Activated T-helper 1 cell treated with anti-CD3 and anti-CD28 coated beads, Interleukin-12 subunit alpha, Interleukin-12 subunit beta, Interleukin-2, Interleukin-4 antibody, amounts not matched to agents 30 ng/mL and 10 ng/mL and 1 ng/mL, durations not matched to agents 14 hours and 24 hours and 36 hours (primary cell): ENCODE measurements around the gene TBC1D9B. TPM values are rescaled to one million over a fixed set of nuclear protein-coding genes. Genes with fewer than 3 reads are reported as not detected.

Source experiments
- DNase-seq: peaks from one replicate; pipeline ENCODE4 v3.0.0; 2021; ENCODE audit warnings: low spot score
- H3K27ac Mint-ChIP-seq: one replicate; pipeline ENCODE4 v1.8.0; 2021; ENCODE audit warnings: mild to moderate bottlenecking, mixed read lengths
- H3K27me3 Mint-ChIP-seq: one replicate; pipeline ENCODE4 v1.8.0; 2022; ENCODE audit warnings: mild to moderate bottlenecking, moderate library complexity, mixed read lengths; ENCODE audit not compliant: insufficient read depth
- H3K36me3 Mint-ChIP-seq: one replicate; pipeline ENCODE4 v1.8.0; 2021; ENCODE audit warnings: low read depth, mixed read lengths
- H3K4me1 Mint-ChIP-seq: one replicate; pipeline ENCODE4 v1.8.0; 2021; ENCODE audit warnings: low read depth, mixed read lengths
- H3K4me3 Mint-ChIP-seq: one replicate; pipeline ENCODE4 v1.8.0; 2021; ENCODE audit warnings: mild to moderate bottlenecking, moderate library complexity, mixed read lengths
- H3K9me3 Mint-ChIP-seq: one replicate; pipeline ENCODE4 v1.8.0; 2021; ENCODE audit warnings: mixed read lengths
- intact Hi-C: fragments of 100-400 bp; cut with micrococcal nuclease; formaldehyde crosslinking; loops from one replicate; pipeline ENCODE4 v1.15.1; 2024
- total RNA-seq: library from RNA; stranded (reverse); gene quantifications from 2 replicates; pipeline ENCODE4 v1.2.3, GENCODE V29; 2022

The TBC1D9B gene
- total RNA-seq, 1 donor from 2014 or later = 123 TPM

DNA sequence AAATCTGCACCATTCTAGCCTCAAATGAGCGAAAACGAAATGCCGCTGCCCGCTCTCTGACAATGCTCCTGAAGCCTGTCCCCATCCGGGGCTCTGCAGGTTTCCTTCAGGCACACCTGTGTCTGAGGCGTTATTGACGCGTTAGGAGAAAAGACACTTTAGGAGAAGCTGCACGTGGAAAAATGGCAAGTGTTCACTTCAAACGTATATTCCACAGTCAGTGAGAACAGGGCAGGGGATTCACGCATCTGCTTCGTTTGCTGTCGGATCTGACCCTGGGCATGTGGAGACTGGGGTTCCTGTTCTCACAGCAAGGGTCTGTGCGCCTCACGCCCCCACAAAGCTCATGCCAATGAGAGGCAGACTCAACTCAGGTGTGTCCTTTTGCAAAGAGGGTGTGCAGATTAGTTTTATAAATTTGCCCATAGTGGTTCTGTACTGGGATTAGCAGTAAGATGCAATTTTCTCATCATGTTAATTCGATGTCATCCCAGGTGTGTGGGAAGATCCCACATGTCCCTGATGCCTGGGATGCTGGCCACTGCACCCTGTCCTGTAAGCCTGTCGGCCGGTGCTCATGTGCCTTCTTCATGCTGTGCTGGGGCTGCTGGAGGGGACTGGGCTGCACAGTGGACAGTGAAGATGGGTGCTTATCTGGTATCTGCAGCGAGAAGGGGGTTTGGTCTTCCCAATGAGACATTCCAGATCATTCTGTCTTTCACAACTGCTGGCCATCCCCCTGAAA, 11.2 kb upstream of the TBC1D9B start:
- Mint-ChIP-seq H3K4me3 (no peak overlapping the region), H3K27ac (no peak overlapping the region)

DNA sequence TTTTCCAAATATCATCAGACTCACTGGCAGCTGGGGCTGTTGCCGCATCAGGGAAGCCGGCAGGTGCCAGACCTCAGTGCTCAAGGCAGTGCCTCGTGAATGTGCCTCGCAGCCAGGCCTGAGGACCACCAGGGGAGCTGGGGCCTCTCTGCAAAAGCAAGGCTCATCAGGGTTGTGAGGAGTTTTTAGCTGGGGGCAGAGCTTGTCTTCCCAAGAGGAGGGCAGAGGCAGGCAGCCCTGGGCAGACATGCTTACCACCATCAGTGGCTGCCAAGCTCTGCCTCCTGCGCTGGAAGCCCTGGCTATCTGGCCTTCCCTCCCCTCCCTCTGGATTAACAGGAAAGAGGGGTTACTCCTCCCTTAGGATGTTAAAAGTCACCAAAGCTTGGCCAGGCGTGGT, 8.8 kb upstream of the TBC1D9B start:
- Mint-ChIP-seq H3K36me3 (no peaks in the 10 kb centered on the region), H3K4me1 (no peaks in the 10 kb centered on the region), H3K9me3 (no peaks in the 10 kb centered on the region), H3K27me3 (peaks cover 2% of the 10 kb centered on the region), H3K27ac (no peak overlapping the region), H3K4me3 (no peak overlapping the region)
- intact Hi-C loops = no loop called here
- no peak for DNase-seq

More for the DNA sequence above, 11.2 kb upstream of the TBC1D9B start:
- Mint-ChIP-seq H3K9me3 (no peaks in the 10 kb centered on the region), H3K36me3 (no peaks in the 10 kb centered on the region), H3K4me1 (no peaks in the 10 kb centered on the region), H3K27me3 (no peaks in the 10 kb centered on the region)
- intact Hi-C loops = no loop called here
- no peak for DNase-seq

DNA sequence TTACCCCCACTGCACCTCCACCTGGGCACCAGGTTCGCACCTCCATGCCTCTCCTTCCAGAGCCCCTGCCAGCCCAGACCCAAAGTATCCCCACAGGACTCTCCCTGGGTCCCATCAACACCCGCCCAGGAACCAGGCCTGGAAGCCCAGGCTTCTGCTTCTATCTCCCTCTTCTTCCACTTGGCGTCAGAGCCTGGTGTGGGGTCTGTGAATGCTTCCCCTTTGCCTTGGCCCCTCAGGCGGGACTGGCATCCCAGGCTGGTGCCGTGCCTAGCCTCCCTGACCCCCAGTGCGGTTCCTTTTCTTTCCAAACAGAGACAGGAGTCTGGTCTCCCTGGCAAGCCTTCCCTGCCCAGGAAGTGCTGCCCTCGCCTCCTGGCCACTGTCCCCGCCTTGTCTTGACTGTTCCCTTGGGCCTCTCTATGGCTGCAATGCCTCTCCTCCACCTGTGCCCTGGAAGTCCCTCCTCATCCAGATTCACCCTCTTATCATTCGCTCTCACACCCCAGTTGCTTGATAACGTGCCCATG, 7.8 kb upstream of the TBC1D9B start:
- Mint-ChIP-seq H3K4me1 (no peaks in the 10 kb centered on the region), H3K9me3 (no peaks in the 10 kb centered on the region), H3K27me3 (peaks cover 2% of the 10 kb centered on the region), H3K27ac (no peak overlapping the region), H3K36me3 (no peaks in the 10 kb centered on the region), H3K4me3 (no peak overlapping the region)
- intact Hi-C loops = no loop called here
- no peak for DNase-seq

DNA sequence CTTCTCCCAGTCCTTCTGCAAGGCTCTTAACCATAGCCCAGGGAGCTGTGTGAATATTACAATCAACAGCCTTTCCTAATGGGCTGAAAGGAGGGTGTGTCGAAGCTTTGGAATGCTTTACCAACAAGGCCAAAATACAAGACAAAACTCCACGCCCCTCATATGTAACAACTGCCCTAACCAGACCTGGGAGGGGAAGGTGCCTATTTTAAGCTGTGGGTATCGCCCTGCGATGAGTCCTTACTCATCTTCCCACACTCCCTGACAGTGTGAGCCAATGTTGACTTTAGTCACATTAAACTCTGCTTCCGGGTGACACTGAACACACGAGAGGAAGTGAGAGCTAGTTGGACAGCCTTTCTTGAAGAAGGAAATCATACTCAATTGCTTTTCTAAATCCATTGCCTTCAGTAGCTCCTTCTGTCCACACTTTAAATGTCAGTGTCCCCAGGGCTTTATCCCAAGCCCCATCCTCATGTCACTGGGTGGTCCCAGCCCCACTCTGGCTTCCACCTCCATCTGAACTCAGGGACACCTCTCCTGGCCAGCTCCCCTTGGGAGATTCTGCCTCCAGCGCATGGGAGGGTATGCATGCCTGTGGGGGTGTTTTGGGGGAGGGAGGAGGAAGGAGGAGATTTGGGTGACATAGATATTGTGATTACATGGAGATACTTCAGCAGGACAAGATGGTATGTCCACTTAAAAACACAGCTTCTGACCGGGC, 6.5 kb upstream of the TBC1D9B start:
- no peaks in the 10 kb centered on the region for H3K36me3 Mint-ChIP-seq
- H3K27me3 Mint-ChIP-seq = peaks cover 2% of the 10 kb centered on the region
- no peak for DNase-seq
- intact Hi-C loops = no loop called here
- H3K4me1 Mint-ChIP-seq = no peaks in the 10 kb centered on the region
- no peaks in the 10 kb centered on the region for H3K9me3 Mint-ChIP-seq
- no peak overlapping the region for H3K4me3 Mint-ChIP-seq
- H3K27ac Mint-ChIP-seq = no peak overlapping the region

DNA sequence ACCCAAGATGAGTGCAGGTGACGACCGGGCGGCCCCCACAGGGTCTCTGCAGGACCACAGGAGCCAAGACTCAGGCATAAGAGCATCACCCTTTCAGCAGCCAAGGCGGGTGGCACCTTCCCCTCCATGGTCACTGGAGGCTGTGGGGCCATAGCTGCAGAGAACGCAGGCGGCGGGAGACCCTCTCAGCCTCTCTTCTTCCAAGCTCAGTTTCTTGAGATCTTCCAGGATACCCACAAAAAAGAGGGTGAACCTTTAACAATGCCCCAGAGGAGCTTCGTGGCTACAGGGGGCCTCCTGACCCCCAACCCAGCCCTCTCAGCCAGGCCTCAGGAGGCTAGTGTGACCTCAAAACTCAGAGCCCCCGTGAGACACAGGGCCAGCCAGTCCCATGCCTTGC, 5.8 kb upstream of the TBC1D9B start:
- H3K9me3 Mint-ChIP-seq = no peaks in the 10 kb centered on the region

DNA sequence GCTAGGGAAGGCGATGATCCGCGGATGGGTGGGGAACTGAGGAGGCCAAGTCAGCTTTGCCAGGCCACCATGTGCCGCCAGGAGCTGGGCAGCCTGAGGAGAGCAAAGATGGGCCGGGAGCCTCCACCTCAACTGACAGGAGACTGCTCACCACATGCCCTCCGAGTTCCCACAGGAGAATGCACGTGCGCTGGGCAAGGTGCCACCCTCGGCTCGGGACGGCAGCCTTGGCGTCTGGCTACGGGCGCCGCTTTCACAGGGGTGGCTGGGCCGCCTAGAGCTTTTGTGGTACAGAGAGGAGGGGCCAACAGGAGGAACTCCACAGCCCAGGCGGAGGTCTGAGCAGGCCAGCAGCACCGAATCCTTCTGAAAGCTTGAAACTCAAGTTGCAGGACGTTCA, 5.3 kb upstream of the TBC1D9B start:
- intact Hi-C loops = no loop called here
- H3K27ac Mint-ChIP-seq = no peak overlapping the region
- DNase-seq = no peak
- no peaks in the 10 kb centered on the region for H3K4me1 Mint-ChIP-seq
- H3K9me3 Mint-ChIP-seq = no peaks in the 10 kb centered on the region
- peaks cover 2% of the 10 kb centered on the region for H3K27me3 Mint-ChIP-seq
- no peaks in the 10 kb centered on the region for H3K36me3 Mint-ChIP-seq
- no peak overlapping the region for H3K4me3 Mint-ChIP-seq

More for the DNA sequence above, 5.8 kb upstream of the TBC1D9B start:
- Mint-ChIP-seq H3K36me3 (no peaks in the 10 kb centered on the region), H3K4me3 (no peak overlapping the region), H3K27ac (no peak overlapping the region), H3K4me1 (no peaks in the 10 kb centered on the region), H3K27me3 (peaks cover 2% of the 10 kb centered on the region)
- intact Hi-C loops = no loop called here
- no peak for DNase-seq

DNA sequence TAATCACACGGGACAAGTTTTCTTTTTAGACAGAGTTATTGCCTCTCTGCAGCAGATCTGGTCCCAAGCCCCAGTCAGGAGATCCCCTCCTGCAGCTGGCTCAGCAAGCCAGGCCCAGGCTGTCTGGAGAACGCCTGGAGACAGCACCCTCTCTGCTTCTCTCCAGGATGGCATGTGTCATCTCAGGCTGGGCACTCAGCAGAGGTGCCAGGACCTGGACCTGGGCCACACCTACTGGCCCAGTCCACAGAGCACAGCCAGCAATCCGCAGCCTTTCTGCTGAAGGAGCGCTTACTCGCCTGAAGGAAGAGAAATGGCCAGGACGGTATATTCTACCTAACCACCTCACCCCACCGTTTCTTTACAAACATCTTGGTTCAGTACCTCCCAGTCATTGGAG, 4.7 kb upstream of the TBC1D9B start:
- Mint-ChIP-seq H3K27ac (no peak overlapping the region), H3K4me3 (no peak overlapping the region), H3K27me3 (peaks cover 2% of the 10 kb centered on the region), H3K4me1 (no peaks in the 10 kb centered on the region), H3K9me3 (no peaks in the 10 kb centered on the region), H3K36me3 (no peaks in the 10 kb centered on the region)
- DNase-seq = no peak
- intact Hi-C loops = no loop called here

DNA sequence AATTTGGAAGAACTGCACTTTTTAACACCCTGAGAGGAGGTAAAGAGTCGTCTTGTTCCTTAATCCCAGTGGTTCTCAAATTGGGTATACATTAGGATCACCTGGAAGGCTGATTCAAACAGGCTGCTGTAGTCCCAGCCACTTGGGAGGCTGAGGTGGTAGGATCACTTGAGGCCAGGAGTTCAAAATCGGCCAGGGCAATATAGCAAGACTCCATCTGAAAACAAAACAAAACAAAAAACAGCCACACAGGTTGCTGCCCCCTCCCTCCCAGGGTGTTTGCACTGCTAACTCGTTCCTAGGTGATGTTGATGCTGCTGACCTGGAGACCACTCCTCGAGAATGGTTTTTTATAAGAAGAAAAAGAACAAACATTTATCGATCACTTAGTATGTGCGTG, 1.5 kb upstream of the TBC1D9B start:
- intact Hi-C loops = loop anchor here (2.0 to 5.0 kb wide), 4 partner anchors 106 to 212 kb away; partner anchors contain the start of genes CANX and RNF130
- Mint-ChIP-seq H3K4me3 (peak overlapping the region; percentile 81), H3K27me3 (peaks cover 2% of the 10 kb centered on the region), H3K27ac (no peak overlapping the region), H3K36me3 (peaks cover 10% of the 10 kb centered on the region), H3K9me3 (no peaks in the 10 kb centered on the region), H3K4me1 (peaks cover 13% of the 10 kb centered on the region)
- no peak for DNase-seq

DNA sequence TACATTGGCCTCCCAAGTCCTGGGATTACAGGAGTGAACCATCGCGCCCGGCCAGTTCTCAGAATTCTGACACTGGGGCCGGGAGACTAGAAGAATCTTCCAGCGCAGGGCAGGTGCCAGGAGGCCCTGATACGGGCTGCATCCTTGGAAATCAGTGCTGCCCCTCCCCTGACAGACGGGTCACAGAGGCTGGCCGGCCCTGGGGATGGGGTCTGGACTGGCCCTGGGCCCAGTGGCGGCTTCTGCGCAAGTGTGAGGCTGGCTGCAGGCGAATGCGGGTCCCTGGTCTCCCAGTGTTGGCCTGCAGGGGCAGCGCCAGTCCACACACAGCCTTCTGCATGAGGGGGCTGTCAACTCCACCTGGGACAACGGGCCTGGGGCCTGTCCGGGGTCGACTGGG, 831 bp upstream of the TBC1D9B start:
- H3K27ac Mint-ChIP-seq = no peak overlapping the region
- no peaks in the 10 kb centered on the region for H3K9me3 Mint-ChIP-seq
- H3K36me3 Mint-ChIP-seq = peaks cover 13% of the 10 kb centered on the region
- H3K4me1 Mint-ChIP-seq = peaks cover 15% of the 10 kb centered on the region
- H3K4me3 Mint-ChIP-seq = peak overlapping the region; percentile 81
- intact Hi-C loops = loop anchor here (2.0 to 5.0 kb wide), 4 partner anchors 106 to 211 kb away; partner anchors contain the start of genes CANX and RNF130
- DNase-seq = no peak
- peaks cover 2% of the 10 kb centered on the region for H3K27me3 Mint-ChIP-seq

DNA sequence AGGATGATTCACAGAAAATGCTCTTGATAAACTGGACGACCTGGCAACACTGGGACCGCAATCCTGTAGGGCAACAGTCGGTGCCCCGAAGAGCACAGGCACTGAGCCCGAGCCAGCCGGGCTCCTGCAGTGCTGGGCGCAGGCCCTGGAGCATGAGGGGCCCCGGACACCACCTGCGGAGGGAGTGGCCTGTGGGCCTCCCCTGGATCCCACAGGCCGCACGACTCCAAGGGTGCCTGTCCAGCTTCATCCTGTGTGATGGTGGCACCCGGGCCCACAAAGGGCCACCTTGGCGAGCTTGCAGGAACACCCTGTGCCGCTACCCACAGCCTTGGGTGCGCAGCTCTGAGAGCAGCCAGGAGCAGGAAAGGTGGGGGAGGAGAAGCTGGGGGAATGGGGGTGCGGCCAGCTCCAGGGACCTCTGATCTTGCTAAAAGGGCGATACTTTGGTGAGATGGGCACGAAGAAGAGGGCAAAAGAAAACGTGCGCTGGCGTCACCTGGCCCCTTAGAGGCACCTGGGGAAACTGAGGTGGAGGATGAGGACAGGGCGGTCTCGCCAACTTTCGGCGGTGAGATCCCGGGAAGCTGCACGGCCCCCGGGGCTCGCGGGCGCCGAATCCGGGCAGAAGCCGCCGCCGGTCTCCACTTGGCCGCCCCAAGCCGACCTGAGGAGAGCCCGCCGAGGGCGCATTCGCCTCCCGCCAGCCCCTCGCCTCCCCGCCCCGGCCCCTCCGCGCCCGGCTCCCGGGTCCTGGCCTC, 722 bp downstream of the TBC1D9B start:
- H3K4me3 Mint-ChIP-seq = peak overlapping the region; percentile 95
- no peak for DNase-seq
- peak overlapping the region; percentile 89 for H3K27ac Mint-ChIP-seq
- H3K9me3 Mint-ChIP-seq = no peaks in the 10 kb centered on the region
- H3K27me3 Mint-ChIP-seq = no peaks in the 10 kb centered on the region
- peaks cover 18% of the 10 kb centered on the region for H3K4me1 Mint-ChIP-seq
- intact Hi-C loops = loop anchor here (1.0 to 5.0 kb wide), 7 partner anchors 49 to 210 kb away; partner anchors contain the start of genes CANX, MAML1, MRNIP and RNF130
- H3K36me3 Mint-ChIP-seq = peaks cover 18% of the 10 kb centered on the region

DNA sequence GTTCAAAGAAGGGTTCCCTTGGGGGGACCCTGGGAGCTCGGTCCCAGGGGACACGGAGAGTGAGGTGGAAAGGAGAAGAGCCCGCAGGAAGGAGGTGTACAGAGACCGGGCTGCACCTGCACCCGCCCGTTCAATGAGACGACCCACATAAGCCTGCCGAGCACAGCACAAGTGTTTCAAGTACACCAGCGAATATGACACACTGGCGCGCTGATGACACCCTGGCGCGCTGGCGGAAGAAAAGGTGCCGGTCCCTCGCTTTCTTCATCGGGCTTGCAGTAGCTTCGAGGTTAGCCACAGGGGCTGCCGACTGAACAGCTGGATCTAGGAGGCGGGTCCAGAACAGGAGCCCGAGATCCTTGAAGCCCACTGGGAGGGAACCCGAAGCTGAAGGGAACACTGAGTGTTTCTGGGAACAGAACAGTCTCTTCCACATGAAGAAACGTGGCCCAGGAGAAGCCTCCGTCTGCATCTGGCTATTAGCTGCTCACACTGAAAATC, 1.4 kb downstream of the TBC1D9B start:
- no peaks in the 10 kb centered on the region for H3K27me3 Mint-ChIP-seq
- no peak for DNase-seq
- H3K9me3 Mint-ChIP-seq = no peaks in the 10 kb centered on the region
- H3K36me3 Mint-ChIP-seq = peaks cover 18% of the 10 kb centered on the region
- intact Hi-C loops = loop anchor here (2.0 to 5.0 kb wide), 4 partner anchors 166 to 209 kb away; partner anchors contain the start of genes CANX, MAML1 and RNF130
- peaks cover 18% of the 10 kb centered on the region for H3K4me1 Mint-ChIP-seq
- H3K27ac Mint-ChIP-seq = peak overlapping the region; percentile 79
- peak overlapping the region; percentile 95 for H3K4me3 Mint-ChIP-seq

DNA sequence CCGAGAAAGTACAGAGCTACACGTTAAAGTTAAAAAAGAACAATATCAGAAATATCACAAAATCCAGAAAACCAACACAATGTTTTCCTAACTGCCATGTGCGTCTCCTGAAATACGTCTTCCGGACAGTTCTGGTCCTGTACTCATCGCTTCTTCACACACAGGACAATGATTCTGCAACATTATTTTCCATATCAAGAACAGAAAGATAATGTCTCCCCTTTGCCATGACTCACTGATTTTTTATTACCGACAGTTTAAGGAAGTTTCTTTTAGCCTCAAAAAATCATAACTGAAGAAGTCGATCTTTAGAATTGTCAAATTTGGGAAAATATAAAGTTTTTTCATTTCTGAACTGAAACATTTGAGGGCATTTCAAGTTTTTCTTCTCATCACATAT, 2.5 kb downstream of the TBC1D9B start:
- DNase-seq = no peak
- Mint-ChIP-seq H3K36me3 (peaks cover 19% of the 10 kb centered on the region), H3K27ac (no peak overlapping the region), H3K4me1 (peaks cover 18% of the 10 kb centered on the region), H3K27me3 (no peaks in the 10 kb centered on the region), H3K4me3 (no peak overlapping the region), H3K9me3 (no peaks in the 10 kb centered on the region)
- intact Hi-C loops = loop anchor here (5.0 kb wide), 3 partner anchors 167 to 208 kb away; partner anchors contain the start of genes CANX and RNF130
